ENCODE results near the gene TCF15. TPM values are rescaled to one million over a fixed set of nuclear protein-coding genes. Genes with fewer than 3 reads are reported as not detected.

The TCF15 gene
- total and polyA plus RNA-seq, 2 donors = 0.42 to 0.62 TPM

DNA sequence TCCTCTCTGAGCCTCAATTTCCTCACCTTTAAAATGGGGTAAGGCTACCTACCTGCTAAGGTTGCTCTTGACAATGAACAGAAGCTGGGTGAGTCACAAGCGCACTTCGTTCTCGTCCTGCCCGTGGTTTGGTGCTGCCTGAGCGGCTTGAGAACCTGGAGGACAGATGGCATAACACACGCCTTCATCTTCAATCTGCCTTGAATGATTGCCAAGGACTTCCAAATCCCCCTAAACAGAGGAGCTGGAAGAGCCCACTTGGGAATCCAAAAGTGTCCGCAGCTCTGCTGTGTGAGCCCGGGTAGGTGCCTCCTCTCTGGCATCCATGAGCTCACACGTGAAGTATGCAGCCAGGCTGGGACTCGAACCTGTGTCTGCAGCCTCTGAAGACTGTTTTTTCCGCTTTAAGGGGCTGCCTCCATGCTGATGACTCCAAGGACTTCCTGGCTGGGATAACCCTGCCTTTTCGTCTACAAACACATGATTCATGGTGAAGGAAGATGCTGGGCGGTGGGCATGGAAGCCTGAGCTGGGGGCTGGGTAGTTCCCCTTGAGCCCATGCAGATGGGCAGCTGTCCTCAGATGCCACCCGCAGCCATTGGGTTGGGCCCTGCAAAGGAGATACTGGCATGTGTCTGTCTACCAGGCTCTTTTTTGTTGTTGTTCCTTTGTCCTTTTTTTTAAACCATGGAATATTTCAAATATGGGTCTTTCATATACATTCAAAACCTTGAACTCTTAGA is 41.3 kb downstream of the TCF15 start:
- Histone ChIP-seq H3K9me3 (ENCODE audit: control insufficient read depth in 2 of 2, insufficient read depth in 1 of 2, low read length in 1 of 2) (no peaks in the 10 kb centered on the region), H3K4me1 (ENCODE audit: control insufficient read depth in 2 of 2, insufficient read depth in 2 of 2, low read length in 2 of 2) (peaks cover 0 to 16% of the 10 kb centered on the region in 2 donors), H3K36me3 (ENCODE audit: control insufficient read depth in 2 of 2, insufficient read depth in 2 of 2, low read length in 1 of 2) (no peaks in the 10 kb centered on the region), H3K27ac (ENCODE audit: low read depth in 1 of 2, low read length in 1 of 2) (no peak overlapping the region), H3K4me3 (ENCODE audit: low read length in 2 of 2) (no peak overlapping the region), H3K27me3 (ENCODE audit: control insufficient read depth in 2 of 2, insufficient read depth in 1 of 2, low read length in 1 of 2) (peaks cover 5 to 32% of the 10 kb centered on the region in 2 donors)
- 84% methylated on average over 14 of the region's 14 CpGs for WGBS
- no peak for DNase-seq (ENCODE audit: low read depth in 6 of 9, low spot score in 9 of 9)

DNA sequence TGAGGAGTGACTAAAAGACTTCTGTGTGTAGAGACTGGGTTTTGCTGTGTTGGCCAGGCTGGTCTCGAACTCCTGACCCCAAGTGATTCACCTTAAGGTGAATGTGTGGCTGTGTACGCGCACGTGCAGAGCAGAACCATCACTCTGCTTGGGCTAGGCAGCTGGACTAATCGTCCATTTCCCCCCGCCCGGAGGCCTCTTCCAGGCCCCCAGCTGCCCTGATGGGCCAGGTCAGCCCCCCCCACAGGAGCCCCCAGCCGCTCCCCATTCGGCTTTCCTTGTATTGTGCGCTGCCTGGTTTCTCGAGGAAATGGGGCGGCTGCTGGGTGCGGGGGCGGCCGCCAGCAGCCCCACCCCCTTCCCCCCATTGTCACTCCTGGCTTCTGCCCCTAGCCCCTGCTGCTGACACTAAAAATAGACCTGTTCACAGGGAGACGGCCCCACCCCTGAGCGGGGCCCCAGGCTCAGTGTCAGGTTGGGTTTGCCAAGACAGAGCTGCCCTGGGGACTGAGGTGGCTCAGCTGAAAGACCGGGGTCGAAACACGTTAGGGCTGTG is 41.9 kb downstream of the TCF15 start:
- Histone ChIP-seq H3K9me3 (ENCODE audit: control insufficient read depth in 2 of 2, insufficient read depth in 1 of 2, low read length in 1 of 2) (no peaks in the 10 kb centered on the region), H3K4me3 (ENCODE audit: low read length in 2 of 2) (no peak overlapping the region), H3K36me3 (ENCODE audit: control insufficient read depth in 2 of 2, insufficient read depth in 2 of 2, low read length in 1 of 2) (no peaks in the 10 kb centered on the region), H3K27me3 (ENCODE audit: control insufficient read depth in 2 of 2, insufficient read depth in 1 of 2, low read length in 1 of 2) (peaks cover 5 to 29% of the 10 kb centered on the region in 2 donors), H3K27ac (ENCODE audit: low read depth in 1 of 2, low read length in 1 of 2) (no peak overlapping the region), H3K4me1 (ENCODE audit: control insufficient read depth in 2 of 2, insufficient read depth in 2 of 2, low read length in 2 of 2) (peaks cover 0 to 16% of the 10 kb centered on the region in 2 donors)
- 31% methylated on average over 20 of the region's 20 CpGs for WGBS
- DNase-seq (ENCODE audit: low read depth in 6 of 9, low spot score in 9 of 9) = peak in 1 of 9 donors; percentile 25

DNA sequence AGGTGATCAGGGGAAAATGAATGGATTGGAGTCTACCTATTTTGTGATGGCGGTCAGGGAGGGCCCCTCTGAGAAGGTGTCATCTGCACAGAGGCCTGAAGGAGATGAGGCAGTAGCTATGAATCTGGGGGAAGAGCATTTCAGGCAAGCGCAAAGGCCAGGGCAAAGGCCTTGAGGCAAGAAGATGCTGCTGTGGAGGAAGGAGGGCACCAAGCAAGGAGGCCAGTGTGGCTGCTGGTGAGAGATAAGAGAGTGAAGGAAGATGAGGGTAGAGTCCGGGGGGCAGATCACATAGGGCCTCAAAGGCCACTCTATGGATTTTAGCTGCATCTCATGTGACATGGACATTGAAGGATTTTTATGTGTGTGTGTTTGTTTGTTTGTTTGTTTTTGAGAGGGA is 45.9 kb downstream of the TCF15 start:
- DNase-seq (ENCODE audit: low read depth in 6 of 9, low spot score in 9 of 9) = no peak
- Histone ChIP-seq H3K27me3 (ENCODE audit: control insufficient read depth in 2 of 2, insufficient read depth in 1 of 2, low read length in 1 of 2) (peaks cover 5 to 21% of the 10 kb centered on the region in 2 donors), H3K4me3 (ENCODE audit: low read length in 2 of 2) (no peak overlapping the region), H3K4me1 (ENCODE audit: control insufficient read depth in 2 of 2, insufficient read depth in 2 of 2, low read length in 2 of 2) (peaks cover 0 to 10% of the 10 kb centered on the region in 2 donors), H3K27ac (ENCODE audit: low read depth in 1 of 2, low read length in 1 of 2) (no peak overlapping the region), H3K9me3 (ENCODE audit: control insufficient read depth in 2 of 2, insufficient read depth in 1 of 2, low read length in 1 of 2) (no peaks in the 10 kb centered on the region), H3K36me3 (ENCODE audit: control insufficient read depth in 2 of 2, insufficient read depth in 2 of 2, low read length in 1 of 2) (no peaks in the 10 kb centered on the region)
- over 99% methylated on average over 3 of the region's 3 CpGs for WGBS

DNA sequence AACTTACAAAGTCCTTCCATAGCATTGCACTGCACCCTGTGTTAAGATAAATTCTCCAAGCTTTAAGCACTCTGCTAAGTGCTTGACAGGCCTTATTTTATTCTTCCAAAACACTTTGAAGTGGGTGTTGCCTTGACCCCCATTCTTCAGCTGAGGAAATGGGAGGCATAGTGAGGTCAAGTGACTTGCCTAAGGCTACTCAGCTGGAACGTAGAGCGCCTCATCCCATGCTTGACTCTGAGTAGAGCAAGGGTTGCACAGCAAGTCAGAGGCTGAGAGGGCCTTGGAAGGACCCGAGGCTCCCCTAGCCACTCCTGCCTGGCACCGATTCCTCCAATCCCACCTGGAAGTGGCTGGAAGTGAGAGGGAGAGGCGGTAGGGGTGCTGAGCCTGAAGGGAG is 46.9 kb downstream of the TCF15 start:
- Histone ChIP-seq H3K9me3 (ENCODE audit: control insufficient read depth in 2 of 2, insufficient read depth in 1 of 2, low read length in 1 of 2) (no peaks in the 10 kb centered on the region), H3K36me3 (ENCODE audit: control insufficient read depth in 2 of 2, insufficient read depth in 2 of 2, low read length in 1 of 2) (no peaks in the 10 kb centered on the region), H3K4me3 (ENCODE audit: low read length in 2 of 2) (no peak overlapping the region), H3K27ac (ENCODE audit: low read depth in 1 of 2, low read length in 1 of 2) (no peak overlapping the region), H3K4me1 (ENCODE audit: control insufficient read depth in 2 of 2, insufficient read depth in 2 of 2, low read length in 2 of 2) (peaks cover 0 to under 1% of the 10 kb centered on the region in 2 donors), H3K27me3 (ENCODE audit: control insufficient read depth in 2 of 2, insufficient read depth in 1 of 2, low read length in 1 of 2) (peaks cover 0 to 14% of the 10 kb centered on the region in 2 donors)
- 98% methylated on average over 5 of the region's 5 CpGs for WGBS
- no peak for DNase-seq (ENCODE audit: low read depth in 6 of 9, low spot score in 9 of 9)

DNA sequence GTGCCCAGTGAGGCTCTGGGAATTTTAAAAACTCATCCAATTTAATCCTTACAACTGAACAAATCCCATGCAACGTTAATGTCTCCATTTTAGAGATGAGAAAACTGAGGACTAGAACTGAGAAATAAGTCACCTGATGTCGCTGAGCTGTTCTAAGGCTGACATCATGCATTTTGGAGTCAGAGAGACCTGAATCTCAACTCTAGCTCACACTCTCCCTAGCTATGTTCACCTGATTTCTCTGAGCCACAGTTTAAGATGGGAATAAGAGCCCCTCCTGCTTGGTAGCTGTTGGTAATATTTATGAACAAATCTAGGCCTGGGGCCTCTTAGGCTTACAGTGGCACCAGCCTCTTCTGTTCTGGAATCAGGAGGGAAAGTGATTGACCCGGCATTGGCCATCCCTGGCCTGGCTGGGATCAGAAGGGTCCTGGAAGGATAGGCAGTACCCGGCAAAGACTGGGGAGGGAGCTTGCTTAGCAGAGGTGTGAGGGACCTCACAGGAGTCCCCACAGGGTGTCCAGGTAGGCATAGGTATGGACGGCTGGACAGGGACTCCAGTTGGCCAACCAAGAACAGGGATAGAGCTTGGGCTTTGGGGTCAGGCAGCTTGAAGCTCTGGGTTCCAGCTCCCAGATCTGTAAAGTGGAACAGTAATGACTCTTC is 47.7 kb downstream of the TCF15 start:
- Histone ChIP-seq H3K4me1 (ENCODE audit: control insufficient read depth in 2 of 2, insufficient read depth in 2 of 2, low read length in 2 of 2) (no peaks in the 10 kb centered on the region), H3K36me3 (ENCODE audit: control insufficient read depth in 2 of 2, insufficient read depth in 2 of 2, low read length in 1 of 2) (no peaks in the 10 kb centered on the region), H3K9me3 (ENCODE audit: control insufficient read depth in 2 of 2, insufficient read depth in 1 of 2, low read length in 1 of 2) (no peaks in the 10 kb centered on the region), H3K27me3 (ENCODE audit: control insufficient read depth in 2 of 2, insufficient read depth in 1 of 2, low read length in 1 of 2) (peaks cover 0 to 9% of the 10 kb centered on the region in 2 donors), H3K27ac (ENCODE audit: low read depth in 1 of 2, low read length in 1 of 2) (no peak overlapping the region), H3K4me3 (ENCODE audit: low read length in 2 of 2) (no peak overlapping the region)
- no peak for DNase-seq (ENCODE audit: low read depth in 6 of 9, low spot score in 9 of 9)
- WGBS = 84% methylated on average over 5 of the region's 5 CpGs

DNA sequence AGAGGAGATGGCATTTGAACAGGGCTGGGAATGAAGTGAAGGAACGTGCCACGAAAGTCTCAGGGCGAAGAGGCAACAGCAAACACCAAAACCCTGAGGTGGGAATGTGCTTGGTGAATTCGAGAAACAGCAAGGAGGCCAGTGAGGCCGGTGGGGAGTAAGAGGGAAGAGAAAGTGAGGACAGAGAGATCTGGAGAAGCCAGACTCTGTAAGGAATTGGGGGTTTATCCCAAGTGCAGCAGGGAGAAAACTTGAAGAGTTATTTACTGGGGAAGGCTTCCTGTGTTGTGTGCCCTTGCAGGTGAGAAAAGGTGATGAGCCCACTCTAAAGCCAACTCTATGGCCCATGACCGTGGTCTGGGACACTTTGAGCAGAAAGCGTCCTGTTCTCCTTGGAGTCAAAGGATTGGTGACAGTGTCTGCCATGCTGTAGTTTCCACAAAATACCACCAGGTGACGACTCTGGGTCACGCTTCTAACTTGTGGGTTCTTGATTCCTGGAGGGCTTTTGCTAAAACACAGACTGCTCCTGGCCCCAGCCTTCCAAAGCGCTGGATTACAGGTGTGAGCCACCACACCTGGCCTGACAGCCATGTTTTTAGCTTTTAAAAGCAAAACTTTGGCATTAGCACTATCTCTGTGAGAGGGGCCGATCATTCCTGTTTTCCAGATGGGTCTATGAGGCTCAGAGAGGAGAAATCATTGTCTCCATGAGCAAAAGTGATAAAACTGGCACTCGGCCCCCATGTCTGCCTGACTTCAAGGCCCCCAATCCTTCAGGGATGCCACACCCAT is 48.5 kb downstream of the TCF15 start:
- Histone ChIP-seq H3K9me3 (ENCODE audit: control insufficient read depth in 2 of 2, insufficient read depth in 1 of 2, low read length in 1 of 2) (no peaks in the 10 kb centered on the region), H3K36me3 (ENCODE audit: control insufficient read depth in 2 of 2, insufficient read depth in 2 of 2, low read length in 1 of 2) (no peaks in the 10 kb centered on the region), H3K27me3 (ENCODE audit: control insufficient read depth in 2 of 2, insufficient read depth in 1 of 2, low read length in 1 of 2) (peaks cover 0 to 9% of the 10 kb centered on the region in 2 donors), H3K4me3 (ENCODE audit: low read length in 2 of 2) (no peak overlapping the region), H3K4me1 (ENCODE audit: control insufficient read depth in 2 of 2, insufficient read depth in 2 of 2, low read length in 2 of 2) (no peaks in the 10 kb centered on the region), H3K27ac (ENCODE audit: low read depth in 1 of 2, low read length in 1 of 2) (no peak overlapping the region)
- 52% methylated on average over 12 of the region's 12 CpGs for WGBS
- peak; percentile 9 to 65 (median 33) for DNase-seq (ENCODE audit: low read depth in 6 of 9, low spot score in 9 of 9)

DNA sequence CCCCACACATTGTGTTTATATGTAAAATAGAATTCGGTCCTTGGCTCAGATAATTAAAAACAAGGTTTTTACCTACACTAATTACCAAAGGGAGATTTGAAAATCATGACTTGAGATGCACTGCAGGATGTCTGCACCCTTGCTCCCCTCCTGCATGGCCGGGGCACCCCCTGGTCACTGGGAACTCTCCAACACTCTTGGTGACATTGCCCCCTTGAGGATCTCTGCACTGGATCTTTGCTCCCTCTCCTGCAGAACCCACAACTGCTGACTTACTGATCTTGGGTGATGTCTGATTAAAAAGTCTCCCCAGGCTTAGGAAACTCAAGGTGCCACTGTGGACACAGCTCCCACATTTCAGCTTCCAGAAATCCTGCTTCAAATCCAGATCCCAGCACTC is 49.4 kb downstream of the TCF15 start:
- H3K27ac ChIP-seq (ENCODE audit: low read depth in 1 of 2, low read length in 1 of 2) = no peak overlapping the region
- no peaks in the 10 kb centered on the region for H3K36me3 ChIP-seq (ENCODE audit: control insufficient read depth in 2 of 2, insufficient read depth in 2 of 2, low read length in 1 of 2)
- 62% methylated on average over 2 of the region's 2 CpGs for WGBS
- H3K27me3 ChIP-seq (ENCODE audit: control insufficient read depth in 2 of 2, insufficient read depth in 1 of 2, low read length in 1 of 2) = peaks cover 0 to 11% of the 10 kb centered on the region in 2 donors
- DNase-seq (ENCODE audit: low read depth in 6 of 9, low spot score in 9 of 9) = no peak
- H3K4me3 ChIP-seq (ENCODE audit: low read length in 2 of 2) = no peak overlapping the region
- H3K4me1 ChIP-seq (ENCODE audit: control insufficient read depth in 2 of 2, insufficient read depth in 2 of 2, low read length in 2 of 2) = no peaks in the 10 kb centered on the region
- H3K9me3 ChIP-seq (ENCODE audit: control insufficient read depth in 2 of 2, insufficient read depth in 1 of 2, low read length in 1 of 2) = no peaks in the 10 kb centered on the region

DNA sequence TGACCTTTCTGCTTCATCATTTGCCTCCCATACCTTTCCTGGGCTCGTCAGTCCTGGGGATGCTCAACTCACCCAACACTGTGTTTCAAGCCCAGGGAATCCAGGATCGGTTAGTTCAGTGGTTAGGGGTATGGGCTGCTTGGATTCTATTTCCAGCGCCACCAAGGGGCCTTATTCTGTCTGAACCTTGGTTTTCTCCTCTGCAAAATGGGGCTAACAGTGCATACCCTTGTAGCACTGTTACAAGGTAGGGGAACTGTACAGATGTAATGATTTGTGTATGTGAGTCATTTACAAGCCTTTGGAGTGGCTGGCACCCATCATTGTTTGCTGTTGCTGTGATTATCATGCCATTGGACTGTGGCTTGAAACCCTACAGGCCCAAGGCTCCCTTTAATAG is 52.0 kb downstream of the TCF15 start:
- Histone ChIP-seq H3K27me3 (ENCODE audit: control insufficient read depth in 2 of 2, insufficient read depth in 1 of 2, low read length in 1 of 2) (peaks cover 0 to 13% of the 10 kb centered on the region in 2 donors), H3K4me3 (ENCODE audit: low read length in 2 of 2) (no peak overlapping the region), H3K27ac (ENCODE audit: low read depth in 1 of 2, low read length in 1 of 2) (no peak overlapping the region), H3K36me3 (ENCODE audit: control insufficient read depth in 2 of 2, insufficient read depth in 2 of 2, low read length in 1 of 2) (no peaks in the 10 kb centered on the region), H3K9me3 (ENCODE audit: control insufficient read depth in 2 of 2, insufficient read depth in 1 of 2, low read length in 1 of 2) (no peaks in the 10 kb centered on the region), H3K4me1 (ENCODE audit: control insufficient read depth in 2 of 2, insufficient read depth in 2 of 2, low read length in 2 of 2) (no peaks in the 10 kb centered on the region)
- DNase-seq (ENCODE audit: low read depth in 6 of 9, low spot score in 9 of 9) = no peak
- WGBS = 92% methylated on average over 3 of the region's 3 CpGs

Measured in thymus (tissue), 11 donors.